ENCODE measurements around the gene EXOC7.
"Not testable (repeated sequence)": the region's sequence is repeated elsewhere in the genome, so short reads cannot be mapped to it uniquely, and the experiment has no call there.

Gene EXOC7

GRCh38 chr17:76063875-76064546 lies 39.6 kb downstream of the EXOC7 start:
- TF ChIP-seq EZH2 (IDR thresholded peaks at IDR 0.05) (no peak), POLR2AphosphoS5 (IDR thresholded peaks at IDR 0.05; ENCODE audit: borderline replicate concordance, low read depth, low read length) (no peak), FOXP2 (optimal IDR thresholded peaks at IDR 0.05; ENCODE audit: control extremely low read depth, extremely low read length, insufficient read depth) (no peak)
- H3K9me3 ChIP-seq (ENCODE audit: low read depth, low read length), result no peaks in the 10 kb centered on the region
- DNase-seq (ENCODE audit: low read depth, low spot score), result no peak
- no peak overlapping the region for H3K4me3 ChIP-seq
- peaks cover 82% of the 10 kb centered on the region for H3K36me3 ChIP-seq (ENCODE audit: insufficient read depth, low read length)
- H3K9ac ChIP-seq (ENCODE audit: insufficient read length), result no peak overlapping the region
- no peak overlapping the region for H3K27ac ChIP-seq

GRCh38 chr17:76058264-76058663 lies 45.3 kb downstream of the EXOC7 start:
- peaks cover 75% of the 10 kb centered on the region for H3K36me3 ChIP-seq (ENCODE audit: insufficient read depth, low read length)
- not testable (repeated sequence) for DNase-seq (ENCODE audit: low read depth, low spot score); H3K9ac ChIP-seq (ENCODE audit: insufficient read length); H3K9me3 ChIP-seq (ENCODE audit: low read depth, low read length); H3K27ac ChIP-seq; H3K4me3 ChIP-seq

- H3K36me3 ChIP-seq (ENCODE audit: insufficient read depth, low read length), result peaks cover 72% of the 10 kb centered on the region
These were observed 46.7 kb downstream of the EXOC7 start for GRCh38 chr17:76056882-76057281.

GRCh38 chr17:76054112-76054476 lies 49.5 kb downstream of the EXOC7 start:
- TF ChIP-seq POLR2AphosphoS5 (IDR thresholded peaks at IDR 0.05; ENCODE audit: borderline replicate concordance, low read depth, low read length) (no peak), EZH2 (IDR thresholded peaks at IDR 0.05) (no peak), FOXP2 (optimal IDR thresholded peaks at IDR 0.05; ENCODE audit: control extremely low read depth, extremely low read length, insufficient read depth) (no peak)
- H3K27ac ChIP-seq, result no peak overlapping the region
- DNase-seq (ENCODE audit: low read depth, low spot score), result no peak
- H3K4me3 ChIP-seq, result no peak overlapping the region
- H3K36me3 ChIP-seq (ENCODE audit: insufficient read depth, low read length), result peaks cover 75% of the 10 kb centered on the region
- H3K9me3 ChIP-seq (ENCODE audit: low read depth, low read length), result no peaks in the 10 kb centered on the region
- H3K9ac ChIP-seq (ENCODE audit: insufficient read length), result no peak overlapping the region

More at GRCh38 chr17:76056882-76057281, 46.7 kb downstream of the EXOC7 start:
- Histone ChIP-seq H3K4me3 (no peak overlapping the region), H3K9ac (ENCODE audit: insufficient read length) (no peak overlapping the region), H3K9me3 (ENCODE audit: low read depth, low read length) (no peaks in the 10 kb centered on the region), H3K27ac (no peak overlapping the region)
- TF ChIP-seq EZH2 (IDR thresholded peaks at IDR 0.05) (no peak), POLR2AphosphoS5 (IDR thresholded peaks at IDR 0.05; ENCODE audit: borderline replicate concordance, low read depth, low read length) (no peak), FOXP2 (optimal IDR thresholded peaks at IDR 0.05; ENCODE audit: control extremely low read depth, extremely low read length, insufficient read depth) (no peak)
- no peak for DNase-seq (ENCODE audit: low read depth, low spot score)

GRCh38 chr17:76053246-76054111 lies 50.1 kb downstream of the EXOC7 start:
- Histone ChIP-seq H3K27ac (no peak overlapping the region), H3K9me3 (ENCODE audit: low read depth, low read length) (no peaks in the 10 kb centered on the region), H3K4me3 (no peak overlapping the region), H3K9ac (ENCODE audit: insufficient read length) (no peak overlapping the region), H3K36me3 (ENCODE audit: insufficient read depth, low read length) (peaks cover 75% of the 10 kb centered on the region)
- no peak for TF ChIP-seq EZH2 (IDR thresholded peaks at IDR 0.05)
- no peak for TF ChIP-seq FOXP2 (optimal IDR thresholded peaks at IDR 0.05; ENCODE audit: control extremely low read depth, extremely low read length, insufficient read depth)
- no peak for TF ChIP-seq POLR2AphosphoS5 (IDR thresholded peaks at IDR 0.05; ENCODE audit: borderline replicate concordance, low read depth, low read length)
- DNase-seq (ENCODE audit: low read depth, low spot score), result no peak

GRCh38 chr17:76051561-76051960 lies 52.0 kb downstream of the EXOC7 start:
- no peak overlapping the region for H3K27ac ChIP-seq
- H3K4me3 ChIP-seq, result no peak overlapping the region
- DNase-seq (ENCODE audit: low read depth, low spot score), result no peak
- no peak for TF ChIP-seq FOXP2 (optimal IDR thresholded peaks at IDR 0.05; ENCODE audit: control extremely low read depth, extremely low read length, insufficient read depth)
- no peak for TF ChIP-seq POLR2AphosphoS5 (IDR thresholded peaks at IDR 0.05; ENCODE audit: borderline replicate concordance, low read depth, low read length)
- no peak for TF ChIP-seq EZH2 (IDR thresholded peaks at IDR 0.05)
- H3K36me3 ChIP-seq (ENCODE audit: insufficient read depth, low read length), result peaks cover 75% of the 10 kb centered on the region
- no peaks in the 10 kb centered on the region for H3K9me3 ChIP-seq (ENCODE audit: low read depth, low read length)
- H3K9ac ChIP-seq (ENCODE audit: insufficient read length), result no peak overlapping the region

GRCh38 chr17:76050538-76051467 lies 52.8 kb downstream of the EXOC7 start:
- Histone ChIP-seq H3K27ac (peak overlapping the region; percentile 31; the same call in 1 of the 2 replicates), H3K36me3 (ENCODE audit: insufficient read depth, low read length) (peaks cover 74% of the 10 kb centered on the region), H3K4me3 (no peak overlapping the region), H3K9ac (ENCODE audit: insufficient read length) (no peak overlapping the region), H3K9me3 (ENCODE audit: low read depth, low read length) (no peaks in the 10 kb centered on the region)
- no peak for DNase-seq (ENCODE audit: low read depth, low spot score)
- TF ChIP-seq FOXP2 (optimal IDR thresholded peaks at IDR 0.05; ENCODE audit: control extremely low read depth, extremely low read length, insufficient read depth), result no peak
- no peak for TF ChIP-seq POLR2AphosphoS5 (IDR thresholded peaks at IDR 0.05; ENCODE audit: borderline replicate concordance, low read depth, low read length)
- TF ChIP-seq EZH2 (IDR thresholded peaks at IDR 0.05), result no peak

Data from SK-N-MC (cell line).